Measurements from ENCODE around the gene TREM2. TPM values are rescaled to one million over a fixed set of nuclear protein-coding genes. Genes with fewer than 3 reads are reported as not detected.

Gene TREM2
- total RNA-seq, 1 donor from 2014 or later, result not detected

GRCh38 chr6:41161851-41162552, 914 bp downstream of the TREM2 start:
- no peak for DNase-seq (ENCODE audit: extremely low spot score, unreplicated experiment)
- no peak overlapping the region for H3K27ac Mint-ChIP-seq
- peaks cover 28% of the 10 kb centered on the region for H3K27me3 Mint-ChIP-seq
- no peaks in the 10 kb centered on the region for H3K36me3 Mint-ChIP-seq
- no peaks in the 10 kb centered on the region for H3K9me3 Mint-ChIP-seq
- no peak overlapping the region for H3K4me3 Mint-ChIP-seq
- no peaks in the 10 kb centered on the region for H3K4me1 Mint-ChIP-seq (ENCODE audit: unreplicated experiment)
- TF ChIP-seq CTCF (conservative IDR thresholded peaks at IDR 0.05), result no peak

- Mint-ChIP-seq H3K27ac (no peak overlapping the region), H3K27me3 (peaks cover 25% of the 10 kb centered on the region), H3K36me3 (no peaks in the 10 kb centered on the region), H3K4me1 (ENCODE audit: unreplicated experiment) (no peaks in the 10 kb centered on the region), H3K4me3 (no peak overlapping the region), H3K9me3 (no peaks in the 10 kb centered on the region)
- TF ChIP-seq CTCF (conservative IDR thresholded peaks at IDR 0.05), result no peak
- no peak for DNase-seq (ENCODE audit: extremely low spot score, unreplicated experiment)
Measured at GRCh38 chr6:41161380-41161779, 1.5 kb downstream of the TREM2 start.

GRCh38 chr6:41160933-41161332, 2.0 kb downstream of the TREM2 start:
- H3K9me3 Mint-ChIP-seq, result no peaks in the 10 kb centered on the region
- H3K36me3 Mint-ChIP-seq, result no peaks in the 10 kb centered on the region
- no peak overlapping the region for H3K27ac Mint-ChIP-seq
- no peak for TF ChIP-seq CTCF (conservative IDR thresholded peaks at IDR 0.05)
- no peak for DNase-seq (ENCODE audit: extremely low spot score, unreplicated experiment)
- H3K4me1 Mint-ChIP-seq (ENCODE audit: unreplicated experiment), result no peaks in the 10 kb centered on the region
- H3K4me3 Mint-ChIP-seq, result no peak overlapping the region
- peaks cover 25% of the 10 kb centered on the region for H3K27me3 Mint-ChIP-seq

GRCh38 chr6:41159415-41160082, 3.4 kb downstream of the TREM2 start:
- Mint-ChIP-seq H3K27ac (no peak overlapping the region), H3K27me3 (peaks cover 34% of the 10 kb centered on the region), H3K4me3 (no peak overlapping the region), H3K9me3 (no peaks in the 10 kb centered on the region), H3K36me3 (no peaks in the 10 kb centered on the region), H3K4me1 (ENCODE audit: unreplicated experiment) (no peaks in the 10 kb centered on the region)
- no peak for DNase-seq (ENCODE audit: extremely low spot score, unreplicated experiment)
- no peak for TF ChIP-seq CTCF (conservative IDR thresholded peaks at IDR 0.05)

- H3K4me3 Mint-ChIP-seq, result no peak overlapping the region
- H3K27ac Mint-ChIP-seq, result no peak overlapping the region
- no peaks in the 10 kb centered on the region for H3K36me3 Mint-ChIP-seq
- TF ChIP-seq CTCF (conservative IDR thresholded peaks at IDR 0.05), result no peak
- H3K27me3 Mint-ChIP-seq, result peaks cover 27% of the 10 kb centered on the region
- no peaks in the 10 kb centered on the region for H3K9me3 Mint-ChIP-seq
- no peak for DNase-seq (ENCODE audit: extremely low spot score, unreplicated experiment)
- no peaks in the 10 kb centered on the region for H3K4me1 Mint-ChIP-seq (ENCODE audit: unreplicated experiment)
Measured at GRCh38 chr6:41157323-41157722, 5.6 kb downstream of the TREM2 start.

Measured in type B pancreatic cell (in vitro differentiated cells).